AG09309 (cell line): Measurements from ENCODE around the gene UST.

Source experiments
- DNase-seq: peaks from one replicate; pipeline ENCODE4 v3.0.0-alpha.2; 2010; ENCODE audit warnings: low read depth
- H3K4me3 ChIP-seq: 2 replicates; pipeline ENCODE4 v1.5.1; 2011; ENCODE audit warnings: mild to moderate bottlenecking, low read depth, low read length, moderate library complexity; ENCODE audit not compliant: control insufficient read depth
- TF ChIP-seq, protein P1 (sequence below): IDR thresholded peaks from 2 replicates; pipeline ENCODE4 v1.5.1; 2011; ENCODE audit warnings: mild to moderate bottlenecking, low read depth, low read length, inconsistent platforms; ENCODE audit not compliant: insufficient read depth, control insufficient read depth; ENCODE audit errors: missing control alignments

The UST gene

DNA sequence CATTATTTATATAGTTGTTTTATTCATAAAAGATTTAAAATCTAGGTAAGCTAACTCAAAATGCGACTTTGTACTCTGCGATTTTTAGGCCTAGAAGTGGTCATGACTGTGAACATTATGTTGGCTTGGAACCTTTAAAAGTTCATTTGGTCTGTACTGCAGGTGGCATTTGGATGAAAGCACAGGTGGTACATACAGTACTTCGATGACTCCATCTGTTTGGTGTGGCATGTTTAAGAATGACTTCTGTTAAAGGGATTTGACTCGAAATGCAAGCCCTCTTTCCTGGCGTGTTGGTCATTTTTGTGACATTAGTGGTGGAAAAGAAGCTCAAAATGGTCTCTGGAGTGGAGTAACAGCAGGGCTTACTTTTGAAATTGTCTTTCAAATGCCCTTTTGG lies 118.1 kb downstream of the UST start:
- TF ChIP-seq, protein P1, sequence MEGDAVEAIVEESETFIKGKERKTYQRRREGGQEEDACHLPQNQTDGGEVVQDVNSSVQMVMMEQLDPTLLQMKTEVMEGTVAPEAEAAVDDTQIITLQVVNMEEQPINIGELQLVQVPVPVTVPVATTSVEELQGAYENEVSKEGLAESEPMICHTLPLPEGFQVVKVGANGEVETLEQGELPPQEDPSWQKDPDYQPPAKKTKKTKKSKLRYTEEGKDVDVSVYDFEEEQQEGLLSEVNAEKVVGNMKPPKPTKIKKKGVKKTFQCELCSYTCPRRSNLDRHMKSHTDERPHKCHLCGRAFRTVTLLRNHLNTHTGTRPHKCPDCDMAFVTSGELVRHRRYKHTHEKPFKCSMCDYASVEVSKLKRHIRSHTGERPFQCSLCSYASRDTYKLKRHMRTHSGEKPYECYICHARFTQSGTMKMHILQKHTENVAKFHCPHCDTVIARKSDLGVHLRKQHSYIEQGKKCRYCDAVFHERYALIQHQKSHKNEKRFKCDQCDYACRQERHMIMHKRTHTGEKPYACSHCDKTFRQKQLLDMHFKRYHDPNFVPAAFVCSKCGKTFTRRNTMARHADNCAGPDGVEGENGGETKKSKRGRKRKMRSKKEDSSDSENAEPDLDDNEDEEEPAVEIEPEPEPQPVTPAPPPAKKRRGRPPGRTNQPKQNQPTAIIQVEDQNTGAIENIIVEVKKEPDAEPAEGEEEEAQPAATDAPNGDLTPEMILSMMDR, result no peak
- no peak for DNase-seq
- H3K4me3 ChIP-seq, result no peak overlapping the region

GRCh38 chr6:148866657-148867268 lies 119.9 kb downstream of the UST start:
- no peak overlapping the region for H3K4me3 ChIP-seq
- DNase-seq, result no peak
- TF ChIP-seq, protein P1, result no peak

DNA sequence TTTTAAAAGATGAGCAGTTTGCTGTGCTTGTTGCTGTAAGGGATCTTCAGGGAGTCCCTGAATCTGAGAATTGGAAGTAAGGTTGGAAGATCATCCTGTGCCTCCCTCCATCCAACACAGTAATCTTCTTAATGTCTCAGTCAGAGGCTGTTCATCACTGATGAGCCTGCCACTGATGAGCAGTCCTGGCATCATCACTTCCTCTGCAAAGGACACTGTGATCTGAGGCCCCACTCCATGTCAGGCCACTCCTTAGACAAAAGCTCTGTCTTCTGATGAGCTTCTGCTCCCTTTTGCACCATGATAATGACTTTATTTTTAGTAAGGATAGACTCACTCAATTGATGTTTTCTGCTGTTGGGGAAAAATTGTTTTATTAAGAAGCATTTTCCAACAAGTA lies 121.0 kb downstream of the UST start:
- TF ChIP-seq, protein P1, result no peak
- no peak for DNase-seq
- no peak overlapping the region for H3K4me3 ChIP-seq

- TF ChIP-seq, protein P1, result no peak
- DNase-seq, result peak; percentile 27
These were observed 121.5 kb downstream of the UST start for GRCh38 chr6:148868314-148868713.

GRCh38 chr6:148868901-148869300 lies 122.1 kb downstream of the UST start:
- no peak for DNase-seq
- TF ChIP-seq, protein P1, result no peak
- no peak overlapping the region for H3K4me3 ChIP-seq

More at GRCh38 chr6:148868314-148868713, 121.5 kb downstream of the UST start:
- no peak overlapping the region for H3K4me3 ChIP-seq

DNA sequence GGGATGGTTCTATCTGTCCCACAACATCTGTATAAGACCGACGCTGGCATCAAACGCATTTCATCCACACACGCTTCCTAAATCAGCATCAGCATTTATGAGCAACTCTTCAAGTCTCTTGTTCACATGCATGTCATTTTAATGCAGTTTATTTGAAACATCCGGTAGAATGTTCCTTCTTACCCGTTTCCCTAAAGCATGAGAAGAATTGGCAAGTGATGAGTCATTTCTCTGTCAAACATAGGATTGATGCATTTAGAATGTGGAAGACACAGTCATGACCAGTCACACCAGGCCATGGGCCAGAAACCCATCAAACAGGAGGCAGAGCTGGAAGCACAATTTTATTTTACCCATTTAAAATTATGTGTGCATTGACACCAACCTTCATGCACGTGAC lies 122.8 kb downstream of the UST start:
- TF ChIP-seq, protein P1, result no peak
- peak; percentile 83 for DNase-seq
- no peak overlapping the region for H3K4me3 ChIP-seq
